ENCODE measurements around the gene RHBDD3.

Gene RHBDD3

GRCh38 chr22:29255064-29255621 lies 12.6 kb downstream of the RHBDD3 start:
- no peak for TF ChIP-seq ZNF302 (tag by site-specific recombination; IDR thresholded peaks at IDR 0.05; ENCODE audit: low read depth)
- no peak for TF ChIP-seq PRDM1 (tag by site-specific recombination; IDR thresholded peaks at IDR 0.05)
- TF ChIP-seq GLI2 (tag by site-specific recombination; IDR thresholded peaks at IDR 0.05; ENCODE audit: borderline replicate concordance, low read depth): no peak
- no peak for TF ChIP-seq ZNF148 (tag by site-specific recombination; IDR thresholded peaks at IDR 0.05; ENCODE audit: borderline replicate concordance)
- no peak for TF ChIP-seq SETDB1 (IDR thresholded peaks at IDR 0.05; ENCODE audit: insufficient read length, low read length)
- H3K4me3 ChIP-seq (ENCODE audit: low read depth, low read length): no peak overlapping the region
- CTCF ChIA-PET: interaction anchor here (4.4 kb wide), 1 partner anchor 10 kb away, joined by 30 read pairs; no protein-coding TSS in a partner anchor
- POLR2A ChIA-PET: interaction anchor here (0.6 kb wide), 2 partner anchors 652 to 1500 kb away, joined by 3 to 4 read pairs; no protein-coding TSS in a partner anchor
- peaks cover 0 to 13% of the 10 kb centered on the region in 2 experiments; a peak in 1 of 3 replicates for H3K36me3 ChIP-seq (ENCODE audit: control insufficient read depth in 2 of 2, insufficient read depth in 1 of 2, low read length in 2 of 2)
- no peak overlapping the region for H3K27ac ChIP-seq (ENCODE audit: extremely low read depth, low read depth, low read length)
- H3K4me1 ChIP-seq (ENCODE audit: control insufficient read depth, insufficient read depth, low read length): no peaks in the 10 kb centered on the region
- no peaks in the 10 kb centered on the region for H3K9me3 ChIP-seq (ENCODE audit: control insufficient read depth, insufficient read depth, low read depth, low read length)

- Histone ChIP-seq H3K4me3 (ENCODE audit: low read depth, low read length) (no peak overlapping the region), H3K36me3 (ENCODE audit: control insufficient read depth in 2 of 2, insufficient read depth in 1 of 2, low read length in 2 of 2) (peaks cover 0 to 5% of the 10 kb centered on the region in 2 experiments; a peak in 1 of 3 replicates), H3K9me3 (ENCODE audit: control insufficient read depth, insufficient read depth, low read depth, low read length) (no peaks in the 10 kb centered on the region), H3K27ac (ENCODE audit: extremely low read depth, low read depth, low read length) (no peak overlapping the region), H3K4me1 (ENCODE audit: control insufficient read depth, insufficient read depth, low read length) (no peaks in the 10 kb centered on the region)
- TF ChIP-seq ZNF473 (tag by site-specific recombination; IDR thresholded peaks at IDR 0.05) (no peak), ZNF2 (tag by site-specific recombination; IDR thresholded peaks at IDR 0.05) (no peak), ZNF76 (tag by site-specific recombination; IDR thresholded peaks at IDR 0.05; ENCODE audit: borderline replicate concordance, low read depth) (0 out of 2 replicates have a peak, but pooled peaks have one; percentile 24)
- ChIA-PET CTCF (interaction anchor here (0.7 to 4.4 kb wide), 2 partner anchors 9 to 12 kb away, joined by 3 to 30 read pairs; no protein-coding TSS in a partner anchor), POLR2A (no interaction called here)
Measured at GRCh38 chr22:29254286-29254660, 13.5 kb downstream of the RHBDD3 start.

GRCh38 chr22:29253561-29254285 lies 14.1 kb downstream of the RHBDD3 start:
- H3K27ac ChIP-seq (ENCODE audit: extremely low read depth, low read depth, low read length): no peak overlapping the region
- no peaks in the 10 kb centered on the region for H3K9me3 ChIP-seq (ENCODE audit: control insufficient read depth, insufficient read depth, low read depth, low read length)
- ChIA-PET CTCF (interaction anchor here (0.7 to 4.4 kb wide), 2 partner anchors 9 to 13 kb away, joined by 3 to 30 read pairs; no protein-coding TSS in a partner anchor), POLR2A (interaction anchor here (0.9 kb wide), 1 partner anchor 13 kb away, joined by 3 read pairs; no protein-coding TSS in a partner anchor)
- no peaks in the 10 kb centered on the region for H3K4me1 ChIP-seq (ENCODE audit: control insufficient read depth, insufficient read depth, low read length)
- no peak for TF ChIP-seq ZNF707 (tag by site-specific recombination; IDR thresholded peaks at IDR 0.05)
- TF ChIP-seq ZBTB10 (tag by site-specific recombination; IDR thresholded peaks at IDR 0.05): no peak
- no peak for TF ChIP-seq ZNF571 (tag by site-specific recombination; IDR thresholded peaks at IDR 0.05)
- TF ChIP-seq ZNF214 (tag by site-specific recombination; IDR thresholded peaks at IDR 0.05; ENCODE audit: borderline replicate concordance): no peak
- no peak for TF ChIP-seq ZNF843 (tag by site-specific recombination; IDR thresholded peaks at IDR 0.05)
- TF ChIP-seq ZNF169 (tag by site-specific recombination; IDR thresholded peaks at IDR 0.05): no peak
- no peaks in the 10 kb centered on the region for H3K36me3 ChIP-seq (ENCODE audit: control insufficient read depth in 2 of 2, insufficient read depth in 1 of 2, low read length in 2 of 2)
- no peak overlapping the region for H3K4me3 ChIP-seq (ENCODE audit: low read depth, low read length)

Measured in HEK293 (cell line).